Muscle layer of colon (tissue), 2 donors: ENCODE results near the gene GIMAP7.
A peak's percentile ranks its signal among the peaks of the same experiment; 100 is the strongest.

ENCODE experiments used
- H3K27ac ChIP-seq: one replicate; pipeline ENCODE4 v1.7.0; 2013; ENCODE audit warnings: low read depth, mild to moderate bottlenecking, low read length, moderate library complexity
- H3K27me3 ChIP-seq, 2 donors: one replicate each; pipeline ENCODE4 v1.7.0; 2013; ENCODE audit warnings: low read length in 2 of 2, mild to moderate bottlenecking in 2 of 2; ENCODE audit not compliant: insufficient read depth in 2 of 2, control insufficient read depth in 1 of 2
- H3K36me3 ChIP-seq: one replicate; pipeline ENCODE4 v1.7.0; 2013; ENCODE audit warnings: mild to moderate bottlenecking, low read length; ENCODE audit not compliant: insufficient read depth
- H3K4me1 ChIP-seq: one replicate; pipeline ENCODE4 v1.7.0; 2013; ENCODE audit warnings: mild to moderate bottlenecking, low read length; ENCODE audit not compliant: insufficient read depth
- H3K4me3 ChIP-seq, 2 donors: one replicate each; pipeline ENCODE4 v1.7.0; 2013; ENCODE audit warnings: low read length in 2 of 2, low read depth in 1 of 2, mild to moderate bottlenecking in 1 of 2, moderate library complexity in 1 of 2
- H3K9ac ChIP-seq: one replicate; pipeline ENCODE4 v1.7.0; 2013; ENCODE audit warnings: low read length
- H3K9me3 ChIP-seq: one replicate; pipeline ENCODE4 v1.7.0; 2013; ENCODE audit warnings: mild to moderate bottlenecking, low read length
- donor health status: abdominal sarcoma.
- donor health status: Adenocarcinoma of cecum.

The GIMAP7 gene

DNA sequence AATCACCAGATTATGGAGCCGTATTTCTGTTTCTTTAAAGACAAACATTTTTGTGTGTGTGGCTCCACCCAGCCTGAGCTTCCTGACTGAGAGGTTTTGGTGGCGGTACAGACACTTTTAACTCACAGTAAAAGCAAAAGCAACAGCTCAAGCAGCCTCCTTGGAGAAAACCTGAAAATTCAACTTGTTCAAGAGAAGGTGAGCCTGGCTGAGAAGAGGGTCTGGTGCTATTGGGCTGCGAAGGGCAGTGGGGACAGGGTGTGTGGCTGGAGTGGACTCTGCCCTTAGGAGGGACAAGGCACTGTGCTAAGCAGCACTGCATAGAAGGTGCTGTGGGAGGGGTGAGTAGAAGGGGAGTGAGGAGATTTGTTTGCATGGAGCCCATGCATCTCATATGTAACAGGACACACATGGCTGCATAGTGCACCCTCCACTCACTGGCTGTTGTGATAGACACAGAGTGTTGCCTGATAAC is at the start of gene GIMAP7:
TSS of gene GIMAP7 (plus strand) at position 125 of the 475 bp plus-strand sequence. CDS start 5,103 bp downstream, outside the sequence.
- H3K9ac ChIP-seq: no peak within 1 kb of the TSS
- no peaks in the 10 kb centered on the region for H3K9me3 ChIP-seq
- H3K4me1 ChIP-seq: no peaks in the 10 kb centered on the region
- no peaks in the 10 kb centered on the region for H3K36me3 ChIP-seq
- H3K27ac ChIP-seq: peak within 1 kb of the TSS; percentile 7
- H3K27me3 ChIP-seq: no peaks in the 10 kb centered on the region
- H3K4me3 ChIP-seq: peak within 1 kb of the TSS in 1 of 2 donors; percentile 26

- H3K27ac ChIP-seq: no peak overlapping the region
- H3K9ac ChIP-seq: no peak overlapping the region
- no peaks in the 10 kb centered on the region for H3K27me3 ChIP-seq
- no peak overlapping the region for H3K4me3 ChIP-seq
- H3K36me3 ChIP-seq: no peaks in the 10 kb centered on the region
- H3K9me3 ChIP-seq: peaks cover 8% of the 10 kb centered on the region
- no peaks in the 10 kb centered on the region for H3K4me1 ChIP-seq
Observed at GRCh38 chr7:150464962-150465361, 49.7 kb upstream of the GIMAP7 start.

GRCh38 chr7:150465414-150465813 is 49.3 kb upstream of the GIMAP7 start:
- no peak overlapping the region for H3K4me3 ChIP-seq
- no peak overlapping the region for H3K27ac ChIP-seq

GRCh38 chr7:150466477-150466876 is 48.2 kb upstream of the GIMAP7 start:
- H3K9ac ChIP-seq: no peak overlapping the region
- H3K4me1 ChIP-seq: no peaks in the 10 kb centered on the region
- H3K27me3 ChIP-seq: no peaks in the 10 kb centered on the region
- no peak overlapping the region for H3K4me3 ChIP-seq
- no peak overlapping the region for H3K27ac ChIP-seq
- H3K9me3 ChIP-seq: peaks cover 7% of the 10 kb centered on the region
- H3K36me3 ChIP-seq: no peaks in the 10 kb centered on the region

More at GRCh38 chr7:150465414-150465813, 49.3 kb upstream of the GIMAP7 start:
- no peak overlapping the region for H3K9ac ChIP-seq
- H3K36me3 ChIP-seq: no peaks in the 10 kb centered on the region
- no peaks in the 10 kb centered on the region for H3K4me1 ChIP-seq
- H3K27me3 ChIP-seq: no peaks in the 10 kb centered on the region
- peaks cover 8% of the 10 kb centered on the region for H3K9me3 ChIP-seq

DNA sequence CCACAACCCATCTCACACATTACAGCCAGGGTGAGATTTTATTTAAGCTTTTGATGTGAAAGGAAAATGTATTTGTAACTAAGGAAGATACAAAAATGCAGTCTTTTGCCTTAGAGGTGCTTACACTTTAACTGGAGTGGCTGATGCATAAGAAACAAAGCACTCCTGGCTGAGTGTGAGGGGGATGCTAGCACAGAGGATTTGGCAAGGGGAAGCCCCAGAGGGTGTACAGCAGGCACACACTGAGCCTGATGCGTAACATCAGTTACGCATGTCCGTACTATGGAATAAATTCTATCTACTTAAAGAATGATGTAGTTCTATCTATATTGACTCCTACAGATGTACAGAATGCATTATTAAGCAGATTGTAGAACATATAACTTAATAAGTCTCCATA is 46.4 kb upstream of the GIMAP7 start:
- H3K9me3 ChIP-seq: no peaks in the 10 kb centered on the region
- no peaks in the 10 kb centered on the region for H3K36me3 ChIP-seq
- no peaks in the 10 kb centered on the region for H3K4me1 ChIP-seq
- H3K9ac ChIP-seq: no peak overlapping the region
- no peak overlapping the region for H3K27ac ChIP-seq
- no peak overlapping the region for H3K4me3 ChIP-seq
- no peaks in the 10 kb centered on the region for H3K27me3 ChIP-seq

DNA sequence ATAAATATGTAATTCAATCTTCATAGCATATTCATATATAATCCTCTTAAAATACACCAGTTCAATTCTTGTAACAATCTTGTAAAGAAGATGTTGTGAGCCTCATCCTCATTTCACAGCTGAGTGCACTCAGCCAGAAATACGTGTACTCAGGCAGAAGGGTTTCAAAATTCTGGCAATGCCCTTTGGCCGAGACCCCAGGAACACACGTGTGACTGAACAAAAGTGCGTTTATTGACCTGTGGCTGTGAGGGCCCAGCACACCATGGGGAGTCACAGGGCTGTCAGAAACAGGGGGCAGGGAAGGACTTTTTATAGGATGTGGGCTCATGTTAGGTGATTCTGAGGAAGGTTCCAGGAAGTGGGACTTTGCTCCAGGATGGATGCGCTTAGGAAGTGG is 42.8 kb upstream of the GIMAP7 start:
- H3K4me1 ChIP-seq: no peaks in the 10 kb centered on the region

GRCh38 chr7:150473902-150474301 is 40.8 kb upstream of the GIMAP7 start:
- no peaks in the 10 kb centered on the region for H3K36me3 ChIP-seq
- H3K27me3 ChIP-seq: no peaks in the 10 kb centered on the region
- no peak overlapping the region for H3K27ac ChIP-seq
- H3K9me3 ChIP-seq: no peaks in the 10 kb centered on the region
- no peak overlapping the region for H3K4me3 ChIP-seq
- no peak overlapping the region for H3K9ac ChIP-seq
- H3K4me1 ChIP-seq: no peaks in the 10 kb centered on the region

More for the DNA sequence above, 42.8 kb upstream of the GIMAP7 start:
- no peaks in the 10 kb centered on the region for H3K9me3 ChIP-seq
- H3K27me3 ChIP-seq: no peaks in the 10 kb centered on the region
- no peaks in the 10 kb centered on the region for H3K36me3 ChIP-seq
- no peak overlapping the region for H3K9ac ChIP-seq
- H3K4me3 ChIP-seq: no peak overlapping the region
- H3K27ac ChIP-seq: no peak overlapping the region

DNA sequence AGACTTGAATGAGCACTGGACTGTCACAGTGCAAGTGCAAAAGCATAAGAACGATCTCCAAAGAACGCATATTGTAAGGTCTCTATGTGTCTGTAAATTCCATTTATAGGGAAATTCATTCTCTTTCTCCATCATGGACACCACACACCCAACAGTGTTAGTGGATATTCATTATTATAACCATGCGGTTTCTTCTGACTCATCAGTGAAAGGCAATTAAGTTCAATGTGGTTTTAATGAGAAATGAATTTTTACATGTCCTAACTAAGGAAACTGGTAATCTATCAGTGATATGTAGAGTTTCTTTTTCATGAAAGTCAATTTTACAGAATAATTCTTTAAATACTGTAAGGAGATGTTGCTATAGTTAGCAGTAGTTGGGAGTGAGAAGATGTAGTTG is 38.4 kb upstream of the GIMAP7 start:
- Histone ChIP-seq H3K4me3 (no peak overlapping the region), H3K9ac (no peak overlapping the region), H3K27ac (no peak overlapping the region), H3K27me3 (no peaks in the 10 kb centered on the region), H3K4me1 (no peaks in the 10 kb centered on the region), H3K36me3 (no peaks in the 10 kb centered on the region), H3K9me3 (no peaks in the 10 kb centered on the region)

DNA sequence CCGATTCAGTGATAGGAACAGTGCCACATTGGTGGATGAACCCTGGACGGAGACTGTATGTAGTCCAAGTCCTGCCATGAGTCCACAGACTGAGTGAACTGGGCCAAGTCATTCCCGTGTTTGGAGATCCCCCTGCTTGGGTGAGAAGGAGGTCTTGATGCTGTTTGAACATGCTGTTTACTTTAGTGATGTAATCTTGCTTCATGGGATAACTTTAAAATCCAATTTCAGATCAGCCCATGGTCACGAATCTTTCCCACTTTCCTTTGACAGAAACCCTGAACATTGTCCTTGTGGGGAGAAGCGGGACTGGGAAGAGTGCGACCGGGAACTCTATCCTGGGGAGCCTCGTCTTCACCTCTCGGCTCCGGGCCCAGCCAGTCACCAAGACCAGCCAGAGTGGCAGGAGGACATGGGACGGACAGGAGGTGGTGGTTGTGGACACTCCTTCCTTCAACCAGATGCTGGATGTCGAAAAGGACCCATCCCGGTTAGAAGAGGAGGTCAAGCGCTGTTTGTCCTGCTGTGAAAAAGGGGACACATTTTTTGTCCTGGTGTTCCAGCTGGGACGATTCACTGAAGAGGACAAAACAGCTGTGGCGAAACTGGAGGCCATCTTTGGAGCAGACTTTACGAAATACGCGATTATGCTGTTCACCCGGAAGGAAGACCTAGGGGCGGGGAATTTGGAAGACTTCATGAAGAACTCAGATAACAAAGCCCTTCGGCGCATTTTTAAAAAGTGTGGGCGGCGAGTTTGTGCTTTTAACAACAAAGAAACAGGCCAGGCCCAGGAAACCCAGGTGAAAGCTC is 37.6 kb upstream of the GIMAP7 start:
- H3K9me3 ChIP-seq: no peaks in the 10 kb centered on the region
- H3K9ac ChIP-seq: no peak overlapping the region
- no peaks in the 10 kb centered on the region for H3K27me3 ChIP-seq
- H3K36me3 ChIP-seq: no peaks in the 10 kb centered on the region
- H3K27ac ChIP-seq: no peak overlapping the region
- no peak overlapping the region for H3K4me3 ChIP-seq
- no peaks in the 10 kb centered on the region for H3K4me1 ChIP-seq

DNA sequence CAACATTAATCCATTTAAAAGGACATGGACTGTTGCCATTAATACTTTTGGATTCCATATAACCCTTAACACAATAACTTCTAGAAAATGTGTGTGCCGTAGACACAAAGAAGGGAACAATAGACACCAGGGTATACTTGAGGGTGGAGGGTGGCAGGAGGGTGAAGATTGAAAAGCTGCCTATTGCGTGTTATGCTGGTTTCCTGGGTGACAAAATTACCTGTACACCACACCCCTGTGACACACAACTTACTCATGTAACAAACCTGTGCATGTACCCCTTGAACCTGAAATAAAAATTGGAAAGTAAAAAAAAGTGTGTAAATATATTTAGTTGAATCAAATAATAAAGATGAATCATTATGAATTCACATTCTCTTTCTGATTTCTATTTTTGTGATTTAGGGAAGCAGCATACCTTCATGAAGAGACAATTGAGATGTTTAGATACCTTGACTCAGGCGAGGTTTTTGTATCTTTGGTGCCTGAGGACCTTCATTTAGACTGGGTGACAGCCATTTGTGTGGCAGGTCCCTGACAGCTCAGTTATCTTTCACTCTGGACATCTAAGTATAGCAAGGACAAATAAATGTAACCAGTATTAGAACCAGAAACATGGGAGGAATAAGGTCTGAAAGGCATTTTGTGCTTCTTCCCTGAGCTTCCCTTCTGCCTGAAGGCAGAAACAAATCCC is 35.5 kb upstream of the GIMAP7 start:
- H3K4me1 ChIP-seq: no peaks in the 10 kb centered on the region
- no peak overlapping the region for H3K4me3 ChIP-seq
- H3K27ac ChIP-seq: no peak overlapping the region
- H3K36me3 ChIP-seq: no peaks in the 10 kb centered on the region
- H3K9ac ChIP-seq: no peak overlapping the region
- no peaks in the 10 kb centered on the region for H3K27me3 ChIP-seq
- H3K9me3 ChIP-seq: no peaks in the 10 kb centered on the region

- Histone ChIP-seq H3K27me3 (no peaks in the 10 kb centered on the region), H3K4me3 (no peak overlapping the region), H3K9me3 (no peaks in the 10 kb centered on the region), H3K9ac (no peak overlapping the region), H3K36me3 (no peaks in the 10 kb centered on the region), H3K4me1 (no peaks in the 10 kb centered on the region), H3K27ac (no peak overlapping the region)
Observed at GRCh38 chr7:150481186-150481920, 33.3 kb upstream of the GIMAP7 start.
